ENCODE measurements around the gene PMF1.
A peak's percentile ranks its signal among the peaks of the same experiment; 100 is the strongest.
"Not testable (repeated sequence)": the region's sequence is repeated elsewhere in the genome, so short reads cannot be mapped to it uniquely, and the experiment has no call there.

Gene PMF1

GRCh38 chr1:156193488-156194299, 19.1 kb upstream of the PMF1 start, which contains the start of gene SLC25A44:
Gene SLC25A44 (plus strand): TSS chr1:156194104. CDS start chr1:156199848, 5,744 bp downstream.
- DNase-seq = peak; percentile 99
- in situ Hi-C loops (cut with HindIII; ENCODE audit: low pct_ligation_motif_present, low pct_unique_long_range_greater_than_20kb, low sequenced_read_pairs) = no loop called here

- in situ Hi-C loops (cut with HindIII; ENCODE audit: low pct_ligation_motif_present, low pct_unique_long_range_greater_than_20kb, low sequenced_read_pairs) = no loop called here
- DNase-seq = no peak
Measured at GRCh38 chr1:156194300-156194652, 18.5 kb upstream of the PMF1 start.

GRCh38 chr1:156195853-156196252, 17.0 kb upstream of the PMF1 start:
- in situ Hi-C loops (cut with HindIII; ENCODE audit: low pct_ligation_motif_present, low pct_unique_long_range_greater_than_20kb, low sequenced_read_pairs) = no loop called here
- no peak for DNase-seq

- in situ Hi-C loops (cut with HindIII; ENCODE audit: low pct_ligation_motif_present, low pct_unique_long_range_greater_than_20kb, low sequenced_read_pairs) = no loop called here
- DNase-seq = no peak
Measured at GRCh38 chr1:156196445-156196844, 16.4 kb upstream of the PMF1 start.

- DNase-seq = no peak
- in situ Hi-C loops (cut with HindIII; ENCODE audit: low pct_ligation_motif_present, low pct_unique_long_range_greater_than_20kb, low sequenced_read_pairs) = no loop called here
Measured at GRCh38 chr1:156198831-156199349, 13.9 kb upstream of the PMF1 start.

GRCh38 chr1:156200044-156200443, 12.8 kb upstream of the PMF1 start:
- in situ Hi-C loops (cut with HindIII; ENCODE audit: low pct_ligation_motif_present, low pct_unique_long_range_greater_than_20kb, low sequenced_read_pairs) = no loop called here
- no peak for DNase-seq

- peak; percentile 16 for DNase-seq
- in situ Hi-C loops (cut with HindIII; ENCODE audit: low pct_ligation_motif_present, low pct_unique_long_range_greater_than_20kb, low sequenced_read_pairs) = no loop called here
Measured at GRCh38 chr1:156203331-156203730, 9.5 kb upstream of the PMF1 start.

GRCh38 chr1:156204686-156205085, 8.1 kb upstream of the PMF1 start:
- no peak for DNase-seq
- in situ Hi-C loops (cut with HindIII; ENCODE audit: low pct_ligation_motif_present, low pct_unique_long_range_greater_than_20kb, low sequenced_read_pairs) = no loop called here

GRCh38 chr1:156211243-156211642, 1.6 kb upstream of the PMF1 start:
- in situ Hi-C loops (cut with HindIII; ENCODE audit: low pct_ligation_motif_present, low pct_unique_long_range_greater_than_20kb, low sequenced_read_pairs) = no loop called here

GRCh38 chr1:156212130-156212529, 677 bp upstream of the PMF1 start:
- DNase-seq = no peak
- in situ Hi-C loops (cut with HindIII; ENCODE audit: low pct_ligation_motif_present, low pct_unique_long_range_greater_than_20kb, low sequenced_read_pairs) = no loop called here

More at GRCh38 chr1:156211243-156211642, 1.6 kb upstream of the PMF1 start:
- no peak for DNase-seq

GRCh38 chr1:156213644-156213966, 798 bp downstream of the PMF1 start:
- in situ Hi-C loops (cut with HindIII; ENCODE audit: low pct_ligation_motif_present, low pct_unique_long_range_greater_than_20kb, low sequenced_read_pairs) = no loop called here
- DNase-seq = no peak

GRCh38 chr1:156214024-156214748, 1.4 kb downstream of the PMF1 start:
- in situ Hi-C loops (cut with HindIII; ENCODE audit: low pct_ligation_motif_present, low pct_unique_long_range_greater_than_20kb, low sequenced_read_pairs) = no loop called here
- DNase-seq = peak; percentile 25

- in situ Hi-C loops (cut with HindIII; ENCODE audit: low pct_ligation_motif_present, low pct_unique_long_range_greater_than_20kb, low sequenced_read_pairs); DNase-seq: not testable (repeated sequence)
Measured at GRCh38 chr1:156216361-156217086, 3.7 kb downstream of the PMF1 start.

- in situ Hi-C loops (cut with HindIII; ENCODE audit: low pct_ligation_motif_present, low pct_unique_long_range_greater_than_20kb, low sequenced_read_pairs) = no loop called here
- DNase-seq = no peak
Measured at GRCh38 chr1:156217871-156218270, 5.1 kb downstream of the PMF1 start.

GRCh38 chr1:156220226-156220625, 7.4 kb downstream of the PMF1 start:
- DNase-seq = no peak
- in situ Hi-C loops (cut with HindIII; ENCODE audit: low pct_ligation_motif_present, low pct_unique_long_range_greater_than_20kb, low sequenced_read_pairs) = no loop called here

GRCh38 chr1:156221986-156222692, 9.3 kb downstream of the PMF1 start:
- no peak for DNase-seq
- in situ Hi-C loops (cut with HindIII; ENCODE audit: low pct_ligation_motif_present, low pct_unique_long_range_greater_than_20kb, low sequenced_read_pairs) = no loop called here

GRCh38 chr1:156225677-156226014, 12.8 kb downstream of the PMF1 start:
- in situ Hi-C loops (cut with HindIII; ENCODE audit: low pct_ligation_motif_present, low pct_unique_long_range_greater_than_20kb, low sequenced_read_pairs) = no loop called here
- no peak for DNase-seq

GRCh38 chr1:156226116-156226538, 13.3 kb downstream of the PMF1 start:
- no peak for DNase-seq
- in situ Hi-C loops (cut with HindIII; ENCODE audit: low pct_ligation_motif_present, low pct_unique_long_range_greater_than_20kb, low sequenced_read_pairs) = no loop called here

GRCh38 chr1:156226782-156227181, 14.0 kb downstream of the PMF1 start:
- in situ Hi-C loops (cut with HindIII; ENCODE audit: low pct_ligation_motif_present, low pct_unique_long_range_greater_than_20kb, low sequenced_read_pairs) = no loop called here
- DNase-seq = no peak
